Activated naive CD4-positive, alpha-beta T cell treated with anti-CD3 and anti-CD28 coated beads, Interleukin-2, amount 50 U/mL, for 72 hours (primary cell): Measurements from ENCODE around the gene AZI2. TPM values are rescaled to one million over a fixed set of nuclear protein-coding genes. Genes with fewer than 3 reads are reported as not detected.

Source experiments
- ATAC-seq, 2 donors: fragments of 150-1000 bp; cut with Tn5 transposase; 2 replicates each; pipeline ENCODE4 v1.10.0; 2021; ENCODE audit warnings: mild to moderate bottlenecking in 2 of 2, moderate library complexity in 2 of 2
- DNase-seq, 2 donors: peaks; one replicate each; pipeline ENCODE4 v3.0.0; 2021 to 2022; ENCODE audit warnings: low spot score in 2 of 2
- H3K27ac Mint-ChIP-seq, 2 donors: one replicate each; pipeline ENCODE4 v1.8.0; 2022; ENCODE audit warnings: mild to moderate bottlenecking in 2 of 2, mixed read lengths in 2 of 2
- H3K36me3 Mint-ChIP-seq, 2 donors: one replicate each; pipeline ENCODE4 v1.8.0; 2022; ENCODE audit warnings: mixed read lengths in 2 of 2
- H3K9me3 Mint-ChIP-seq, 2 donors: one replicate each; pipeline ENCODE4 v1.8.0; 2022; ENCODE audit warnings: mixed read lengths in 2 of 2
- total RNA-seq, 2 donors: library from RNA; stranded (reverse); gene quantifications; one replicate each; pipeline ENCODE4 v1.2.3, GENCODE V29; 2022

AZI2 gene
- total RNA-seq, 2 donors from 2014 or later: 21.8 to 62.1 TPM

DNA sequence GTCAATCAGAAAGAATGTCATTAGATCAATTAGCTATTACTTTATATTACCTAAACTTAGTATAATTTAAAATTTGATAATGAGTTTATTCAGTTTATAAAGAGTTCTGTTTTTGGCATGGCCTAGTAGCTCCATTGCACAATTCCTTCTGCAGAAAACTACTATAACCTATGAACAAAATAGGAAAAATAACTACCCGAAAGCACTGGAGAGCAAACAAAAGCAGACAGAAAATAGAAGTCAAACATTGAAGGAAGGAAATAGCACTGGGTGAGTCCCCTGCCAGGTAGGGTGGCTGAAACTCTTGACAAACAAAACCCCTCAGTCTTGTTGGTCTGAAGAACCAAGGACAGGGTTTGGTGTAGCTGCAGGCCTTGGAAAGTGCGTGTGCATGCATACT lies 69.7 kb downstream of the AZI2 start:
- H3K9me3 Mint-ChIP-seq: peaks cover under 1% of the 10 kb centered on the region in 2 donors
- H3K27ac Mint-ChIP-seq: no peak overlapping the region
- ATAC-seq: no peak
- peaks cover 14 to 22% of the 10 kb centered on the region in 2 donors for H3K36me3 Mint-ChIP-seq
- DNase-seq: no peak

- DNase-seq (no peak), ATAC-seq (no peak)
- H3K27ac Mint-ChIP-seq: no peak overlapping the region
- peaks cover 55 to 57% of the 10 kb centered on the region in 2 donors for H3K36me3 Mint-ChIP-seq
- peaks cover 23 to 27% of the 10 kb centered on the region in 2 donors for H3K9me3 Mint-ChIP-seq
Observed at GRCh38 chr3:28273837-28274236, 74.8 kb downstream of the AZI2 start.

Other genes with a start within 250 kb of the AZI2 start
- 10 to 100 TPM; 20.7 to 26.8 TPM for gene CMC1, start 107.2 kb downstream of the AZI2 start, total RNA-seq
- under 1 TPM in 1 of 2 donors, not detected in 1; 0.45 TPM for gene ZCWPW2, start 103 bp downstream of the AZI2 start, total RNA-seq